Adipocyte (in vitro differentiated cells): ENCODE results near the gene ARL16.

Source experiments
- DNase-seq: peaks from one replicate; pipeline ENCODE4 v3.0.0-alpha.2; 2015; ENCODE audit warnings: low read depth
- H3K27me3 ChIP-seq: replicated peaks from 2 replicates; pipeline ENCODE4 v1.7.0; 2013; ENCODE audit warnings: mild to moderate bottlenecking, low read length, moderate library complexity; ENCODE audit not compliant: control insufficient read depth, insufficient read depth
- H3K36me3 ChIP-seq: 2 replicates; pipeline ENCODE4 v1.7.0; 2013; ENCODE audit warnings: low read length, mild to moderate bottlenecking, moderate library complexity; ENCODE audit not compliant: control insufficient read depth, insufficient read depth, severe bottlenecking
- H3K4me1 ChIP-seq: 2 replicates; pipeline ENCODE4 v1.7.0; 2013; ENCODE audit warnings: mild to moderate bottlenecking, low read length, moderate library complexity; ENCODE audit not compliant: control insufficient read depth, insufficient read depth
- H3K4me3 ChIP-seq: 2 replicates; pipeline ENCODE4 v1.7.0; 2013; ENCODE audit warnings: mild to moderate bottlenecking, low read length, moderate library complexity
- H3K9ac ChIP-seq: 2 replicates; pipeline ENCODE4 v1.7.0; 2013; ENCODE audit warnings: mild to moderate bottlenecking, low read length, moderate library complexity
- H3K9me3 ChIP-seq: 2 replicates; pipeline ENCODE4 v1.7.0; 2013; ENCODE audit warnings: mild to moderate bottlenecking, low read length, moderate library complexity; ENCODE audit not compliant: control insufficient read depth

The ARL16 gene

DNA sequence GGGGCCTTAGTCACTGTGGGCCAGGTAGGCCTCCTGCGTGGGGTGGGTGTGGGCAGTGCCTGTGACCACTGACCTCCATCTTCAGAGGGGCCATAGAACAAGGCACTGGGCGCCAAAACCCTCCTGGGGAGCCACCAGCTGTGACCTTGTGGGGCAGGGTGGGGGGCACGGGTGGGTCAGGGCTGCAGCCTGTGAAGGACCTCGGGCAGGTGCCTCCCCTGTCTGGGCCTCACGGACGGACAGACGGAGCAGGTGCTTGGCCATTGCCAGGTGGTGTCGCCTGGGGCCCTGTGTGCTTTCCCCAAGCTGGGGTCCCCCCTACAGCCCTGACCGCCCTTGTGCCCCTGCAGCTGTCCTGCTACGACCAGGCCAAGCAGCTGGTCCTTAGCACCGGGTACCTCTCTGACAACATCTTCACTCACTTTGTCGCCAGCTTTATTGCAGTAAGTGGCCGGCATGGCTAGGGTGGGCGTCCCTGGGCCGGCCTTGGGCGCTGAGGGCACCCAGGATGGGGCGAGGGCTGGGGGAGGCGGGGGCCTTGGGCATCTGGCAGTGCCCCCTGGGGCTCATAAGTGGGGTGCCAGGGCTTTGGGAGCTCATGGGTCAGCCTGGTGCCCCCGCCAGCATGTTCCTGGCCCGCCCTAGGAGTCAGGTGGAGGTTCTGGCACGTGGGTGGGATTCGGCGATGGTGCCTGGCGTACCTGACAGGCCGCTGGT is 33.6 kb upstream of the ARL16 start:
- Histone ChIP-seq H3K36me3 (no peaks in the 10 kb centered on the region), H3K4me1 (peaks cover 23% of the 10 kb centered on the region), H3K27me3 (no peaks in the 10 kb centered on the region), H3K9ac (no peak overlapping the region), H3K4me3 (no peak overlapping the region), H3K9me3 (no peaks in the 10 kb centered on the region)
- DNase-seq, result no peak

DNA sequence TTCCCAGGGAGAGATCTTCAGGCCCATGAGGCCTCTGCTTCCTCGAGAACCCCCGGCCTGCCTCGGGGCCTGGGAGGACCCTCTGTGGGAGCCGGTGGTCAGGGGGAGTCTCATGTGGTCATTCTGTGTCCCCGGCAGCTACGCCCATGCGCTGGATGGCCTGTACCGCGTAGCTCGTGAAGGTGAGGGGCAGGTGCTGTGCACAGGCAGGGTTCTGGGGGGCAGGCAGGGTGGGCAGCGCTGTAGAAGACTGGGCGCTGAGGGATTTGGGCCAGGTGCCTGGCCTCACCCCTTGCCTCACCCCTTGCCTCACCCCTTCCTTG is 33.0 kb upstream of the ARL16 start:
- Histone ChIP-seq H3K9me3 (no peaks in the 10 kb centered on the region), H3K4me1 (peaks cover 22% of the 10 kb centered on the region), H3K27me3 (no peaks in the 10 kb centered on the region), H3K4me3 (no peak overlapping the region), H3K9ac (no peak overlapping the region), H3K36me3 (no peaks in the 10 kb centered on the region)
- DNase-seq, result no peak

GRCh38 chr17:81715872-81716673 is 32.5 kb upstream of the ARL16 start:
- Histone ChIP-seq H3K27me3 (no peaks in the 10 kb centered on the region), H3K4me1 (peaks cover 26% of the 10 kb centered on the region), H3K36me3 (no peaks in the 10 kb centered on the region), H3K4me3 (no peak overlapping the region), H3K9me3 (no peaks in the 10 kb centered on the region), H3K9ac (no peak overlapping the region)
- no peak for DNase-seq

GRCh38 chr17:81715107-81715871 is 31.7 kb upstream of the ARL16 start:
- Histone ChIP-seq H3K27me3 (no peaks in the 10 kb centered on the region), H3K36me3 (no peaks in the 10 kb centered on the region), H3K4me1 (peaks cover 33% of the 10 kb centered on the region), H3K9ac (no peak overlapping the region), H3K9me3 (no peaks in the 10 kb centered on the region), H3K4me3 (no peak overlapping the region)
- no peak for DNase-seq

DNA sequence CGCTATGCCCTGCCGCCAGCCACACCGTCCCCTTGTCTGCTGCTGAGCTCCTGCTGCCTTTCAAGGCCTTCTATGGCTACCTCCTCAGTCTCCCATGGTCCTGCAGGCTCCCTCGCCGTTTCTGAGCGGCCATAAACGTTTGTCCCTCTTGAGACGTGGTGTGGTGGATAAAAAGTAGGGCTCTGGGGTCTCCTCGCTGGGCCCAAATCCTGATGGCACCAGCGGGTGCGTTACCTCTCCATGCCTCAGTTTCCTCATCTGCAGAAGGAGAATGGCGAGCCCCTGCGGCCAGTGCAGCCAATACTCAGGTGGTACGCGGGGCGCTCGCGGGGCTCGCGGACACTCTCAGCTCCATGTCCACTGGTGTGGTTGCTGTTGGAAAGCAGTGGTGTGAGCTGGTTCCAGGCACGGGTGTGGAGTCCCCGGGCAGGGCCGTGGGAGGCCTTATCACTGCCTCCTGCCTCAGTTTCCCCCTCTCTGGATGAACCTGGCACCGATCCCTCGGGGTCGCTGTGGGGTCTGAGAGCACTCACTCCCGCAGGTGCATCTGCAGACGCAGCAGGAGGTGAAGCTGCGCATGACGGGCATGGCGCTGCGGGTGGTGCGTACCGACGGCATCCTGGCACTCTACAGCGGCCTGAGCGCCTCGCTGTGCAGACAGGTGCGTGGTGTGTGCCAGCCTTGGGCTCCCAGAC is 31.0 kb upstream of the ARL16 start:
- Histone ChIP-seq H3K4me3 (peak overlapping the region; percentile 81), H3K9ac (peak overlapping the region; percentile 79), H3K4me1 (peaks cover 39% of the 10 kb centered on the region), H3K9me3 (no peaks in the 10 kb centered on the region), H3K36me3 (no peaks in the 10 kb centered on the region), H3K27me3 (no peaks in the 10 kb centered on the region)
- DNase-seq, result no peak

DNA sequence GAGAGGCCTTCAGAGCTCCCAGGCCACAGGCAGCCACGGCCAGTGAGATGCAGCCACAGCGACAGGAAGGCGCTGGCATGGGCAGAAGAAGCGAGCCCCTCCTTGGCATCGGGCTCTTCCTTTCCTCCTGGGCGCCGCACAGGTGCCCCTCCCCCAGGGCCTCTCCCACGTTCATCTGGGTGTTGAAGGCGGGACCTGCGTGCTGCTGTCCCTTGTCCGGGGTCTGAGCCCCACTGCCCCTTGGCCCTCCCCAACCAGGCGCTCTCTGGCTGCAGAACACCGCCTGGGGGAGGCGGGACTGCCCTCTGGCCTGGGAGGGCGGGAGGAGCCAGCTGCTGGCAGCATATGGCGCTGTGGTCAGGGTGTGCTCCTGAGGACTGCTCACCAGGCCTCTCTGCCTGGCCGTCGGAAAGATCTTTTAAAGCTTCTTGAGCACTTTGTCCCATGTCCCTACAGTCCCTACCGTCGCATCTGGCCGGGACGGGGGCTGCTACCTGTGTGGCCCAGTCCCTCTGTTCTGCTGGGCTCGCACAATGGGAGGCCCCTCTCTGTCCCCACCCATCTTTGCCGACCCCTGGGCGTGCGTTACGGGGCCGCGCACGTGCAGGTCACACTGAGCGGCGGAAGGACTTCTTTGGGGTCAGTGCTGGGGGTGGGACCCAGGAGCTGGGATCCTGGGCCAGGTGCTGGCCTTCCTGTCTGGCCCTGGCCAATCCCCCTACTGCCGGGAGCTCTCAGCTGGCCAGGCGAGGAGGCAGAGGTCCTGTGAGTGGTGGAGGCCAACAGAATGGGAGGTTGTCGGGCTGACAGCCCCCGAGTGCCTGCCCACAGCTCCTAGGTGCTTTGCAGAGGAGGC is 30.2 kb upstream of the ARL16 start:
- Histone ChIP-seq H3K9me3 (no peaks in the 10 kb centered on the region), H3K4me1 (peaks cover 39% of the 10 kb centered on the region), H3K9ac (peak overlapping the region; percentile 79), H3K36me3 (no peaks in the 10 kb centered on the region), H3K4me3 (peak overlapping the region; percentile 81), H3K27me3 (no peaks in the 10 kb centered on the region)
- DNase-seq, result no peak

GRCh38 chr17:81713004-81713555 is 29.5 kb upstream of the ARL16 start:
- Histone ChIP-seq H3K4me1 (peaks cover 39% of the 10 kb centered on the region), H3K9ac (peak overlapping the region; percentile 79), H3K4me3 (peak overlapping the region; percentile 81), H3K9me3 (no peaks in the 10 kb centered on the region), H3K27me3 (no peaks in the 10 kb centered on the region), H3K36me3 (no peaks in the 10 kb centered on the region)
- DNase-seq, result peak; percentile 22

- DNase-seq, result peak; percentile 59
- Histone ChIP-seq H3K36me3 (peaks cover 4% of the 10 kb centered on the region), H3K4me1 (peaks cover 39% of the 10 kb centered on the region), H3K4me3 (peak overlapping the region; percentile 81), H3K27me3 (no peaks in the 10 kb centered on the region), H3K9me3 (no peaks in the 10 kb centered on the region), H3K9ac (peak overlapping the region; percentile 79)
Observed at GRCh38 chr17:81712468-81713003, 28.9 kb upstream of the ARL16 start.

GRCh38 chr17:81711814-81712467 is 28.3 kb upstream of the ARL16 start, which contains the start of gene SLC25A10:
Gene SLC25A10 (plus strand): TSS chr17:81712284. CDS start chr17:81712427, 143 bp downstream.
- no peaks in the 10 kb centered on the region for H3K9me3 ChIP-seq
- H3K9ac ChIP-seq, result peak within 1 kb of the TSS; percentile 79
- peak; percentile 92 for DNase-seq
- H3K4me3 ChIP-seq, result peak within 1 kb of the TSS; percentile 81
- H3K4me1 ChIP-seq, result peaks cover 39% of the 10 kb centered on the region
- peaks cover 10% of the 10 kb centered on the region for H3K36me3 ChIP-seq
- H3K27me3 ChIP-seq, result no peaks in the 10 kb centered on the region
